ENCODE measurements around the gene AFF3. TPM values are rescaled to one million over a fixed set of nuclear protein-coding genes. Genes with fewer than 3 reads are reported as not detected.

AFF3 gene
- total and polyA plus RNA-seq, 2 of the 13 experiments (the other 11 are each of a cell fraction or from before 2014, with no cell fraction given): not detected

GRCh38 chr2:99780276-99780675, 362.1 kb downstream of the AFF3 start:
- Histone ChIP-seq H3K9ac (ENCODE audit: insufficient read depth, low read depth, low read length) (no peak overlapping the region), H3K4me2 (ENCODE audit: low read depth, low read length) (no peak overlapping the region), H3K4me1 (ENCODE audit: insufficient read depth, low read length) (peaks cover 19% of the 10 kb centered on the region), H3K36me3 (replicated peaks in 1 of 2; ENCODE audit: control insufficient read depth in 1 of 2, insufficient read depth in 2 of 2, low read length in 2 of 2) (no peaks in the 10 kb centered on the region), H3K79me2 (ENCODE audit: insufficient read depth, low read length) (no peaks in the 10 kb centered on the region), H2AFZ (ENCODE audit: low read length) (no peak overlapping the region), H3K4me3 (replicated peaks in 1 of 3; ENCODE audit: insufficient read depth in 1 of 3, low read depth in 2 of 3, low read length in 3 of 3) (no peak overlapping the region), H3K27me3 (ENCODE audit: control insufficient read depth in 1 of 2, insufficient read depth in 2 of 2, low read length in 2 of 2) (no peaks in the 10 kb centered on the region), H3K9me3 (ENCODE audit: low read length) (peaks cover 12% of the 10 kb centered on the region; the same call in 1 of the 2 replicates), H4K20me1 (ENCODE audit: insufficient read depth, low read length) (no peaks in the 10 kb centered on the region), H3K27ac (ENCODE audit: extremely low read length, insufficient read depth, low read length) (no peak overlapping the region)
- CTCF ChIA-PET (ENCODE audit: low intra/inter-chr PET ratio, low total read pairs): no interaction called here
- 38% methylated on average over 5 of the region's 5 CpGs for WGBS (ENCODE audit: low lambda C conversion rate)
- ATAC-seq (no peak), DNase-seq (ENCODE audit: low spot score) (no peak), FAIRE-seq (no peak)
- in situ Hi-C loops (cut with HindIII; ENCODE audit: extremely low pct_ligation_motif_present, low pct_unique_long_range_greater_than_20kb) (no loop called here), intact Hi-C loops (cut with micrococcal nuclease; ENCODE audit: unreplicated experiment) (no loop called here)
- TF ChIP-seq ZNF589 (CRISPR knock-in tag; conservative IDR thresholded peaks at IDR 0.05): no peak
- no TSS peak for BruUV-seq (replicated peaks)
- POLR2A ChIA-PET: no interaction called here

DNA sequence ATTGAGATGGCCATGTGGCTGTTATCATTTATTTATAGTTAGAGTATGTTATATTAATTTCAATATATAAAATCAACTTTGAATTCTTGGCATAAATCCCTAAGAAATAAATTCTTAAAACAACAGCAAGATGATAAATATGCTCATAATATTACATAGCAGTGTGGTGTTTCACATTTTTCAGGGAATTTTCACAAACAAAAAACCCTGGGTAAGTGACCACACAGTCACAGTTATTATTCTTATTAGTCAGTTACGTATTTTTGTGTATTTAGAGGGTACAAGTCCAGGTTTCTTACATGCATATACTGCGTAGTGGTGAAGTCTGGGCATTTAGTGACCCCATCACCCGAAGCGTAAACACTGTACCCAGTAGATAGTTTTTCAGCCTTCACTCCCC, 363.1 kb downstream of the AFF3 start:
- peaks cover 14% of the 10 kb centered on the region for H3K4me1 ChIP-seq (ENCODE audit: insufficient read depth, low read length)
- in situ Hi-C loops (cut with HindIII; ENCODE audit: extremely low pct_ligation_motif_present, low pct_unique_long_range_greater_than_20kb) (no loop called here), intact Hi-C loops (cut with micrococcal nuclease; ENCODE audit: unreplicated experiment) (no loop called here)
- no peak overlapping the region for H3K4me2 ChIP-seq (ENCODE audit: low read depth, low read length)
- H3K27me3 ChIP-seq (ENCODE audit: control insufficient read depth in 1 of 2, insufficient read depth in 2 of 2, low read length in 2 of 2): no peaks in the 10 kb centered on the region
- ChIA-PET CTCF (ENCODE audit: low intra/inter-chr PET ratio, low total read pairs) (no interaction called here), POLR2A (no interaction called here)
- no peak overlapping the region for H3K27ac ChIP-seq (ENCODE audit: extremely low read length, insufficient read depth, low read length)
- no peak for TF ChIP-seq KAT7 (CRISPR knock-in tag; IDR thresholded peaks at IDR 0.05; ENCODE audit: borderline replicate concordance)
- TF ChIP-seq ZMYM3 (CRISPR knock-in tag; IDR thresholded peaks at IDR 0.05): no peak
- no peak for TF ChIP-seq ZNF20 (CRISPR knock-in tag; IDR thresholded peaks at IDR 0.05)
- TF ChIP-seq ZNF746 (CRISPR knock-in tag; IDR thresholded peaks at IDR 0.05): no peak
- no peak for TF ChIP-seq ZFP82 (CRISPR knock-in tag; IDR thresholded peaks at IDR 0.05; ENCODE audit: borderline replicate concordance)
- TF ChIP-seq ZNF33B (CRISPR knock-in tag; IDR thresholded peaks at IDR 0.05): no peak
- TF ChIP-seq ZNF256 (CRISPR knock-in tag; conservative IDR thresholded peaks at IDR 0.05): no peak
- no peak for TF ChIP-seq HDAC1 (CRISPR knock-in tag; IDR thresholded peaks at IDR 0.05)
- TF ChIP-seq CENPT (CRISPR knock-in tag; IDR thresholded peaks at IDR 0.05; ENCODE audit: low read depth): no peak
- TF ChIP-seq SAP130 (CRISPR knock-in tag; IDR thresholded peaks at IDR 0.05; ENCODE audit: low read depth): no peak
- TF ChIP-seq ESRRA (CRISPR knock-in tag; IDR thresholded peaks at IDR 0.05; ENCODE audit: low read depth): no peak
- no peak for TF ChIP-seq KDM1A (CRISPR knock-in tag; IDR thresholded peaks at IDR 0.05)
- no peak for TF ChIP-seq ZSCAN29 (CRISPR knock-in tag; conservative IDR thresholded peaks at IDR 0.05)
- TF ChIP-seq POLR2A (IDR thresholded peaks at IDR 0.05; ENCODE audit: insufficient read depth in 1 of 2, low read depth in 2 of 2, low read length in 2 of 2): no peak
- no peak for TF ChIP-seq GABPB1 (CRISPR knock-in tag; IDR thresholded peaks at IDR 0.05)
- TF ChIP-seq NPAS2 (CRISPR knock-in tag; IDR thresholded peaks at IDR 0.05; ENCODE audit: borderline replicate concordance): no peak
- TF ChIP-seq ZNF431 (CRISPR knock-in tag; IDR thresholded peaks at IDR 0.05; ENCODE audit: borderline replicate concordance, low read depth): no peak
- no peak for TF ChIP-seq ZSCAN5A (CRISPR knock-in tag; IDR thresholded peaks at IDR 0.05; ENCODE audit: borderline replicate concordance)
- no peak overlapping the region for H2AFZ ChIP-seq (ENCODE audit: low read length)
- WGBS (ENCODE audit: low lambda C conversion rate): 65% methylated on average over 4 of the region's 4 CpGs
- H3K9me3 ChIP-seq (ENCODE audit: low read length): peaks cover 12% of the 10 kb centered on the region; the same call in 1 of the 2 replicates
- ATAC-seq (no peak), FAIRE-seq (no peak), DNase-seq (ENCODE audit: low spot score) (no peak)
- BruUV-seq (replicated peaks): no TSS peak
- no peak overlapping the region for H3K9ac ChIP-seq (ENCODE audit: insufficient read depth, low read depth, low read length)
- H3K36me3 ChIP-seq (replicated peaks in 1 of 2; ENCODE audit: control insufficient read depth in 1 of 2, insufficient read depth in 2 of 2, low read length in 2 of 2): no peaks in the 10 kb centered on the region
- H3K79me2 ChIP-seq (ENCODE audit: insufficient read depth, low read length): no peaks in the 10 kb centered on the region
- H4K20me1 ChIP-seq (ENCODE audit: insufficient read depth, low read length): no peaks in the 10 kb centered on the region
- H3K4me3 ChIP-seq (replicated peaks in 1 of 3; ENCODE audit: insufficient read depth in 1 of 3, low read depth in 2 of 3, low read length in 3 of 3): no peak overlapping the region

All from HepG2 (cell line).